ENCODE results near the gene XIAP.
"Not testable (repeated sequence)": the region's sequence is repeated elsewhere in the genome, so short reads cannot be mapped to it uniquely, and the experiment has no call there.

XIAP gene

GRCh38 chrX:123924186-123924585 is 64.3 kb downstream of the XIAP start:
- Histone ChIP-seq H3K9me2 (replicated peaks; ENCODE audit: control insufficient read depth, low read length) (no peaks in the 10 kb centered on the region), H3F3A (ENCODE audit: control insufficient read depth, insufficient read depth) (no peaks in the 10 kb centered on the region), H3K9me3 (ENCODE audit: control insufficient read depth, insufficient read depth, low read length) (no peaks in the 10 kb centered on the region), H3K4me3 (ENCODE audit: low read length) (no peak overlapping the region), H3K4me1 (ENCODE audit: control insufficient read depth, low read length) (no peaks in the 10 kb centered on the region), H3K79me2 (ENCODE audit: control insufficient read depth, low read length) (no peaks in the 10 kb centered on the region), H4K20me1 (ENCODE audit: control insufficient read depth, insufficient read depth, low read depth, low read length) (no peaks in the 10 kb centered on the region), H3K27me3 (ENCODE audit: control insufficient read depth, low read length) (no peaks in the 10 kb centered on the region), H3K27ac (ENCODE audit: low read depth, low read length) (no peak overlapping the region), H3K36me3 (ENCODE audit: control insufficient read depth, low read length) (no peaks in the 10 kb centered on the region), H3K4me2 (ENCODE audit: low read length) (no peak overlapping the region)
- no peak for TF ChIP-seq EZH2phosphoT487 (IDR thresholded peaks at IDR 0.05; ENCODE audit: borderline replicate concordance, low read length)

GRCh38 chrX:123927845-123928244 is 68.0 kb downstream of the XIAP start:
- Histone ChIP-seq H3K27me3 (ENCODE audit: control insufficient read depth, low read length) (no peaks in the 10 kb centered on the region), H3K4me1 (ENCODE audit: control insufficient read depth, low read length) (no peaks in the 10 kb centered on the region), H3K79me2 (ENCODE audit: control insufficient read depth, low read length) (no peaks in the 10 kb centered on the region), H4K20me1 (ENCODE audit: control insufficient read depth, insufficient read depth, low read depth, low read length) (no peaks in the 10 kb centered on the region), H3K9me3 (ENCODE audit: control insufficient read depth, insufficient read depth, low read length) (no peaks in the 10 kb centered on the region), H3K4me2 (ENCODE audit: low read length) (no peak overlapping the region), H3K36me3 (ENCODE audit: control insufficient read depth, low read length) (no peaks in the 10 kb centered on the region), H3K4me3 (ENCODE audit: low read length) (no peak overlapping the region), H3K27ac (ENCODE audit: low read depth, low read length) (no peak overlapping the region), H3F3A (ENCODE audit: control insufficient read depth, insufficient read depth) (no peaks in the 10 kb centered on the region), H3K9me2 (replicated peaks; ENCODE audit: control insufficient read depth, low read length) (no peaks in the 10 kb centered on the region)
- TF ChIP-seq EZH2phosphoT487 (IDR thresholded peaks at IDR 0.05; ENCODE audit: borderline replicate concordance, low read length) (no peak), CTCF (IDR thresholded peaks at IDR 0.05; ENCODE audit: low read depth, low read length, poor library complexity, severe bottlenecking) (no peak)

GRCh38 chrX:123932055-123932454 is 72.2 kb downstream of the XIAP start:
- not testable (repeated sequence) for H3K79me2 ChIP-seq (ENCODE audit: control insufficient read depth, low read length); H3K9me2 ChIP-seq (replicated peaks; ENCODE audit: control insufficient read depth, low read length); H3K4me1 ChIP-seq (ENCODE audit: control insufficient read depth, low read length); H3K36me3 ChIP-seq (ENCODE audit: control insufficient read depth, low read length); H3K27me3 ChIP-seq (ENCODE audit: control insufficient read depth, low read length); H3K4me2 ChIP-seq (ENCODE audit: low read length); H3K4me3 ChIP-seq (ENCODE audit: low read length); H3F3A ChIP-seq (ENCODE audit: control insufficient read depth, insufficient read depth); H3K9me3 ChIP-seq (ENCODE audit: control insufficient read depth, insufficient read depth, low read length); H4K20me1 ChIP-seq (ENCODE audit: control insufficient read depth, insufficient read depth, low read depth, low read length); H3K27ac ChIP-seq (ENCODE audit: low read depth, low read length)

- H3K4me3 ChIP-seq (ENCODE audit: low read length) = no peak overlapping the region
- H3K4me1 ChIP-seq (ENCODE audit: control insufficient read depth, low read length) = no peaks in the 10 kb centered on the region
- H3K27me3 ChIP-seq (ENCODE audit: control insufficient read depth, low read length) = no peaks in the 10 kb centered on the region
- H3K9me3 ChIP-seq (ENCODE audit: control insufficient read depth, insufficient read depth, low read length) = no peaks in the 10 kb centered on the region
- no peaks in the 10 kb centered on the region for H4K20me1 ChIP-seq (ENCODE audit: control insufficient read depth, insufficient read depth, low read depth, low read length)
- no peaks in the 10 kb centered on the region for H3K36me3 ChIP-seq (ENCODE audit: control insufficient read depth, low read length)
- no peak overlapping the region for H3K4me2 ChIP-seq (ENCODE audit: low read length)
- H3K79me2 ChIP-seq (ENCODE audit: control insufficient read depth, low read length) = no peaks in the 10 kb centered on the region
- no peak overlapping the region for H3K27ac ChIP-seq (ENCODE audit: low read depth, low read length)
- TF ChIP-seq CTCF (IDR thresholded peaks at IDR 0.05; ENCODE audit: low read depth, low read length, poor library complexity, severe bottlenecking) = no peak
- no peak for TF ChIP-seq EZH2phosphoT487 (IDR thresholded peaks at IDR 0.05; ENCODE audit: borderline replicate concordance, low read length)
- no peaks in the 10 kb centered on the region for H3F3A ChIP-seq (ENCODE audit: control insufficient read depth, insufficient read depth)
- H3K9me2 ChIP-seq (replicated peaks; ENCODE audit: control insufficient read depth, low read length) = no peaks in the 10 kb centered on the region
Measured at GRCh38 chrX:123943074-123943473, 83.2 kb downstream of the XIAP start.

Data from DOHH2 (cell line).